Testis (tissue), 3 donors: ENCODE data around the gene TOP1. TPM values are rescaled to one million over a fixed set of nuclear protein-coding genes. Genes with fewer than 3 reads are reported as not detected.

ENCODE experiments used
- DNase-seq: peaks from one replicate; pipeline ENCODE4 v3.0.0-alpha.2; 2019
- H3K27ac ChIP-seq, 2 donors: fragments of 200-600 bp; sonication (generic); one replicate each; pipeline ENCODE4 v1.5.1; 2019
- H3K27me3 ChIP-seq: fragments of 200-600 bp; sonication (generic); one replicate; pipeline ENCODE4 v1.5.1; 2019
- H3K36me3 ChIP-seq: fragments of 200-600 bp; sonication (generic); one replicate; pipeline ENCODE4 v1.5.1; 2017; ENCODE audit warnings: low read depth; ENCODE audit errors: missing control alignments
- H3K4me1 ChIP-seq: fragments of 200-600 bp; sonication (generic); one replicate; pipeline ENCODE4 v1.5.1; 2019
- H3K4me3 ChIP-seq, 2 donors: fragments of 200-600 bp; sonication (generic); one replicate each; pipeline ENCODE4 v1.5.1; 2017 to 2019
- H3K9me3 ChIP-seq: fragments of 200-600 bp; sonication (generic); one replicate; pipeline ENCODE4 v1.5.1; 2017
- CTCF ChIP-seq, 3 experiments: fragments of 450-650 bp in 2 of 3; fragments of 200-600 bp in 1 of 3; sonication (generic) in 1 of 3; IDR thresholded peaks; one replicate each; pipeline ENCODE4 v1.5.1; 2016 to 2019; ENCODE audit warnings: antibody characterized with exemption in 3 of 3, mild to moderate bottlenecking in 2 of 3, moderate library complexity in 1 of 3
- POLR2A ChIP-seq: fragments of 450-650 bp; IDR thresholded peaks from one replicate; pipeline ENCODE4 v1.6.1; 2017; ENCODE audit warnings: antibody characterized with exemption, mild to moderate bottlenecking, moderate library complexity
- WGBS, 2 donors: methylation state at CpG; one replicate each; pipeline ENCODE4 v1.1.5; 2018; 5-methylcytosine and 5-hydroxymethylcytosine counted together
- intact Hi-C: fragments of 100-400 bp; cut with DNase I; formaldehyde crosslinking; loops from one replicate; pipeline ENCODE4 v1.15.1; 2023; ENCODE audit warnings: low total_unique reads
- polyA plus RNA-seq: library from polyadenylated mRNA; stranded (reverse); fragments of 350-450 nt; fragmentation: Illumina TruSeq; extraction: RNeasy Lipid Tissue Mini Kit (QIAGEN cat#74804); gene quantifications from one replicate; pipeline ENCODE4 v1.2.3, GENCODE V29; 2014; ENCODE audit warnings: low read depth, low replicate concordance; ENCODE audit not compliant: insufficient read depth
- total RNA-seq, 2 donors: library from RNA; depleted of rRNA; stranded (reverse); fragments of >200 nt; gene quantifications; one replicate each; pipeline ENCODE4 v1.2.3, GENCODE V29; 2016

The TOP1 gene
- total and polyA plus RNA-seq, 3 donors from 2014 or later = 12.1 to 36.6 (median 33.8) TPM

- 89 to 94% methylated on average over 1 of the region's 1 CpG for WGBS, 2 donors
- Histone ChIP-seq H3K27me3 (no peaks in the 10 kb centered on the region), H3K9me3 (no peaks in the 10 kb centered on the region), H3K4me3 (no peak overlapping the region), H3K27ac (no peak overlapping the region), H3K36me3 (no peaks in the 10 kb centered on the region), H3K4me1 (peaks cover 3% of the 10 kb centered on the region)
- DNase-seq = no peak
- intact Hi-C loops = loop anchor here (10.0 kb wide), 2 partner anchors 103 to 1573 kb away; no protein-coding TSS in a partner anchor
- no peak for TF ChIP-seq POLR2A
- TF ChIP-seq CTCF (IDR thresholded peaks at IDR 0.05) = no peak
These were observed 58.7 kb downstream of the TOP1 start for GRCh38 chr20:41087325-41087685.

GRCh38 chr20:41087777-41088176 lies 59.2 kb downstream of the TOP1 start:
- H3K4me3 ChIP-seq = no peak overlapping the region
- H3K9me3 ChIP-seq = no peaks in the 10 kb centered on the region
- peaks cover 3% of the 10 kb centered on the region for H3K4me1 ChIP-seq
- H3K36me3 ChIP-seq = no peaks in the 10 kb centered on the region
- H3K27ac ChIP-seq = no peak overlapping the region
- no peak for DNase-seq
- WGBS, 2 donors = 86 to 88% methylated on average over 3 of the region's 3 CpGs
- H3K27me3 ChIP-seq = no peaks in the 10 kb centered on the region
- TF ChIP-seq POLR2A (no peak), CTCF (IDR thresholded peaks at IDR 0.05) (no peak)
- intact Hi-C loops = loop anchor here (10.0 kb wide), 2 partner anchors 103 to 1573 kb away; no protein-coding TSS in a partner anchor

GRCh38 chr20:41089555-41089954 lies 60.9 kb downstream of the TOP1 start:
- intact Hi-C loops = loop anchor here (10.0 kb wide), 2 partner anchors 105 to 1575 kb away; no protein-coding TSS in a partner anchor
- TF ChIP-seq POLR2A (no peak), CTCF (IDR thresholded peaks at IDR 0.05) (no peak)
- Histone ChIP-seq H3K27me3 (no peaks in the 10 kb centered on the region), H3K4me3 (no peak overlapping the region), H3K9me3 (no peaks in the 10 kb centered on the region), H3K27ac (no peak overlapping the region), H3K4me1 (peaks cover 3% of the 10 kb centered on the region), H3K36me3 (no peaks in the 10 kb centered on the region)
- DNase-seq = no peak
- 88 to 92% methylated on average over 3 of the region's 3 CpGs for WGBS, 2 donors

GRCh38 chr20:41091927-41092326 lies 63.3 kb downstream of the TOP1 start:
- no peak for TF ChIP-seq POLR2A
- no peak for TF ChIP-seq CTCF (IDR thresholded peaks at IDR 0.05)
- no peaks in the 10 kb centered on the region for H3K9me3 ChIP-seq
- no peak for DNase-seq

GRCh38 chr20:41094353-41095055 lies 65.9 kb downstream of the TOP1 start:
- H3K36me3 ChIP-seq = no peaks in the 10 kb centered on the region
- 94 to 95% methylated on average over 2 of the region's 2 CpGs for WGBS, 2 donors
- H3K4me3 ChIP-seq = no peak overlapping the region
- H3K27ac ChIP-seq = no peak overlapping the region
- intact Hi-C loops = no loop called here
- no peak for TF ChIP-seq POLR2A
- no peak for TF ChIP-seq CTCF (IDR thresholded peaks at IDR 0.05)
- H3K27me3 ChIP-seq = no peaks in the 10 kb centered on the region
- no peak for DNase-seq
- no peaks in the 10 kb centered on the region for H3K9me3 ChIP-seq
- no peaks in the 10 kb centered on the region for H3K4me1 ChIP-seq

More at GRCh38 chr20:41091927-41092326, 63.3 kb downstream of the TOP1 start:
- Histone ChIP-seq H3K27me3 (no peaks in the 10 kb centered on the region), H3K4me1 (peaks cover 3% of the 10 kb centered on the region), H3K4me3 (no peak overlapping the region), H3K36me3 (no peaks in the 10 kb centered on the region), H3K27ac (no peak overlapping the region)
- WGBS, 2 donors = 88 to 92% methylated on average over 4 of the region's 4 CpGs
- intact Hi-C loops = no loop called here
